Loucy (cell line): ENCODE measurements around the gene BCL11A.

Source experiments
- H2AFZ ChIP-seq: fragments of 200-600 bp; sonication (generic); 2 replicates; pipeline ENCODE4 v1.6.0; 2016; ENCODE audit warnings: antibody characterized with exemption, mild to moderate bottlenecking, low read length, moderate library complexity
- H3F3A ChIP-seq: fragments of 200-600 bp; 2 replicates; pipeline ENCODE4 v1.6.0; 2016; ENCODE audit warnings: antibody characterized with exemption, low read depth, mild to moderate bottlenecking
- H3K27me3 ChIP-seq: fragments of 200-600 bp; sonication (generic); 2 replicates; pipeline ENCODE4 v1.6.1; 2014; ENCODE audit warnings: low read length, mild to moderate bottlenecking; ENCODE audit not compliant: insufficient read depth, poor library complexity, severe bottlenecking
- H3K36me3 ChIP-seq: fragments of 200-600 bp; sonication (generic); 2 replicates; pipeline ENCODE4 v1.6.1; 2016; ENCODE audit warnings: low read length; ENCODE audit not compliant: insufficient read depth
- H3K4me1 ChIP-seq: fragments of 200-600 bp; sonication (generic); 2 replicates; pipeline ENCODE4 v1.5.1; 2014; ENCODE audit warnings: low read length, mild to moderate bottlenecking; ENCODE audit not compliant: insufficient read depth, poor library complexity, severe bottlenecking
- H3K4me2 ChIP-seq: fragments of 200-600 bp; sonication (generic); 2 replicates; pipeline ENCODE4 v1.6.0; 2014; ENCODE audit warnings: antibody characterized with exemption, low read length, low read depth, mild to moderate bottlenecking; ENCODE audit not compliant: poor library complexity, severe bottlenecking
- H3K4me3 ChIP-seq: fragments of 200-600 bp; sonication (generic); 2 replicates; pipeline ENCODE4 v1.5.1; 2014; ENCODE audit warnings: low read length, mild to moderate bottlenecking, mixed read lengths; ENCODE audit not compliant: poor library complexity, severe bottlenecking
- H3K79me2 ChIP-seq: fragments of 200-600 bp; sonication (generic); 2 replicates; pipeline ENCODE4 v1.6.1; 2014; ENCODE audit warnings: low read length; ENCODE audit not compliant: insufficient read depth
- H3K9ac ChIP-seq: fragments of 200-600 bp; sonication (generic); 2 replicates; pipeline ENCODE4 v1.6.0; 2014; ENCODE audit warnings: mild to moderate bottlenecking, low read depth, low read length, moderate library complexity; ENCODE audit not compliant: poor library complexity, severe bottlenecking
- H3K9me2 ChIP-seq: fragments of 200-600 bp; sonication (generic); replicated peaks from 2 replicates; pipeline ENCODE4 v1.6.1; 2016; ENCODE audit warnings: low read depth, low read length, mixed read lengths
- H3K9me3 ChIP-seq: fragments of 200-600 bp; sonication (generic); 2 replicates; pipeline ENCODE4 v1.6.1; 2014; ENCODE audit warnings: mild to moderate bottlenecking, antibody characterized with exemption, low read length, low read depth; ENCODE audit not compliant: insufficient read depth
- H4K20me1 ChIP-seq: fragments of 200-600 bp; sonication (generic); 2 replicates; pipeline ENCODE4 v1.6.0; 2014; ENCODE audit warnings: antibody characterized with exemption, low read length, mild to moderate bottlenecking; ENCODE audit not compliant: insufficient read depth, poor library complexity, severe bottlenecking
- CTCF ChIP-seq: fragments of 200-600 bp; sonication (generic); conservative IDR thresholded peaks from 2 replicates; pipeline ENCODE4 v1.5.1; 2014; ENCODE audit warnings: mild to moderate bottlenecking, antibody characterized with exemption, low read length
- EZH2phosphoT487 ChIP-seq: fragments of 200-600 bp; IDR thresholded peaks from 2 replicates; pipeline ENCODE4 v1.6.1; 2018; ENCODE audit warnings: antibody characterized with exemption, mild to moderate bottlenecking, moderate library complexity, borderline replicate concordance

The BCL11A gene

GRCh38 chr2:60409531-60409871, 144.0 kb downstream of the BCL11A start:
- Histone ChIP-seq H3K4me2 (no peak overlapping the region), H3K79me2 (no peaks in the 10 kb centered on the region), H3K9me2 (no peaks in the 10 kb centered on the region), H3K36me3 (no peaks in the 10 kb centered on the region), H2AFZ (no peak overlapping the region), H3K4me1 (peaks cover 8% of the 10 kb centered on the region), H3K4me3 (no peak overlapping the region), H4K20me1 (no peaks in the 10 kb centered on the region), H3F3A (no peaks in the 10 kb centered on the region), H3K9ac (no peak overlapping the region), H3K9me3 (no peaks in the 10 kb centered on the region), H3K27me3 (no peaks in the 10 kb centered on the region)
- TF ChIP-seq CTCF = no peak
- TF ChIP-seq EZH2phosphoT487 = no peak

- Histone ChIP-seq H4K20me1 (no peaks in the 10 kb centered on the region), H3K9me3 (no peaks in the 10 kb centered on the region), H3K4me1 (peaks cover 8% of the 10 kb centered on the region), H3K79me2 (no peaks in the 10 kb centered on the region), H3K4me2 (no peak overlapping the region), H2AFZ (no peak overlapping the region), H3K9me2 (no peaks in the 10 kb centered on the region), H3K9ac (no peak overlapping the region), H3K4me3 (no peak overlapping the region), H3K36me3 (no peaks in the 10 kb centered on the region), H3F3A (no peaks in the 10 kb centered on the region), H3K27me3 (no peaks in the 10 kb centered on the region)
- TF ChIP-seq CTCF (no peak), EZH2phosphoT487 (no peak)
Observed at GRCh38 chr2:60408811-60409530, 144.5 kb downstream of the BCL11A start.

GRCh38 chr2:60408207-60408606, 145.2 kb downstream of the BCL11A start:
- H3K27me3 ChIP-seq = no peaks in the 10 kb centered on the region
- TF ChIP-seq CTCF (no peak), EZH2phosphoT487 (no peak)
- H3K4me2 ChIP-seq = no peak overlapping the region
- no peaks in the 10 kb centered on the region for H4K20me1 ChIP-seq
- no peaks in the 10 kb centered on the region for H3K36me3 ChIP-seq
- no peaks in the 10 kb centered on the region for H3K9me3 ChIP-seq
- H2AFZ ChIP-seq = no peak overlapping the region
- H3K9ac ChIP-seq = no peak overlapping the region
- H3F3A ChIP-seq = no peaks in the 10 kb centered on the region
- H3K79me2 ChIP-seq = no peaks in the 10 kb centered on the region
- H3K4me1 ChIP-seq = peaks cover 8% of the 10 kb centered on the region
- no peaks in the 10 kb centered on the region for H3K9me2 ChIP-seq
- no peak overlapping the region for H3K4me3 ChIP-seq
